RWPE1 (cell line): ENCODE measurements around the gene PTPRN2.
"Not testable (repeated sequence)": the region's sequence is repeated elsewhere in the genome, so short reads cannot be mapped to it uniquely, and the experiment has no call there.

Source experiments
- CTCF ChIA-PET: fragments of 350-600 bp; sonication (Branson Sonifier 250); formaldehyde crosslinking; extraction: SDS; loops from one replicate; lab custom pipeline; 2021; lab: Yijun Ruan, JAX
- POLR2A ChIA-PET: fragments of 400-600 bp; formaldehyde crosslinking; extraction: SDS; loops from one replicate; lab custom pipeline; 2020; ENCODE audit warnings: antibody characterized with exemption; ENCODE audit not compliant: low non-redundant PET; lab: Yijun Ruan, JAX
- DNase-seq: peaks from one replicate; pipeline ENCODE4 v3.0.0; 2012; ENCODE audit warnings: low spot score
- H3K27ac ChIP-seq: fragments of 450-650 bp; 2 replicates; pipeline ENCODE4 v1.5.1; 2017
- TF ChIP-seq, protein P1 (sequence below): fragments of 450-650 bp; conservative IDR thresholded peaks from 2 replicates; pipeline ENCODE4 v1.5.1; 2017; ENCODE audit warnings: low read depth, mild to moderate bottlenecking

Gene PTPRN2

DNA sequence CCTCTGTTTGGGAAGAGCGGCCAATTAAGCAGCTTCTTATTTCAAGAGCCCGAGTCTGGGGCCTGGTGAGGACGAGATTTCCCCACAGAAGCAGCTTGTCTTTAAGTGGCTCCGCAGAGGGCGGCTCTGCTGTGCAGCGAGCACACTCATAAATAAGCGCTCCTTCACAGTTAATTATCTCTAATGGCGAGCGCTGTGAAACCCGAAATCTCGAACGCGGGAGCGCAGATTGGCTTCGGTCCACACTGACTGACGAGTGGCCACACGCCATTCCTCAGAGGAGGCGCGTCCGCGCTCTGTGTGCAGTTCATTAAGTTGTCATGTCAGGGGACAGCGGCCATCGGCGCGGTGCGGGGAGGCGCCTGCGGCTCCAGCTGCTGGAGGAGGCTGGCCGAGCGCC, 689.9 kb downstream of the PTPRN2 start:
- no peak for DNase-seq
- H3K27ac ChIP-seq, result no peak overlapping the region
- ChIA-PET CTCF (interaction anchor here (0.6 kb wide), 1 partner anchor 301 kb away, joined by 3 read pairs; no protein-coding TSS in a partner anchor), POLR2A (no interaction called here)
- TF ChIP-seq, protein P1, sequence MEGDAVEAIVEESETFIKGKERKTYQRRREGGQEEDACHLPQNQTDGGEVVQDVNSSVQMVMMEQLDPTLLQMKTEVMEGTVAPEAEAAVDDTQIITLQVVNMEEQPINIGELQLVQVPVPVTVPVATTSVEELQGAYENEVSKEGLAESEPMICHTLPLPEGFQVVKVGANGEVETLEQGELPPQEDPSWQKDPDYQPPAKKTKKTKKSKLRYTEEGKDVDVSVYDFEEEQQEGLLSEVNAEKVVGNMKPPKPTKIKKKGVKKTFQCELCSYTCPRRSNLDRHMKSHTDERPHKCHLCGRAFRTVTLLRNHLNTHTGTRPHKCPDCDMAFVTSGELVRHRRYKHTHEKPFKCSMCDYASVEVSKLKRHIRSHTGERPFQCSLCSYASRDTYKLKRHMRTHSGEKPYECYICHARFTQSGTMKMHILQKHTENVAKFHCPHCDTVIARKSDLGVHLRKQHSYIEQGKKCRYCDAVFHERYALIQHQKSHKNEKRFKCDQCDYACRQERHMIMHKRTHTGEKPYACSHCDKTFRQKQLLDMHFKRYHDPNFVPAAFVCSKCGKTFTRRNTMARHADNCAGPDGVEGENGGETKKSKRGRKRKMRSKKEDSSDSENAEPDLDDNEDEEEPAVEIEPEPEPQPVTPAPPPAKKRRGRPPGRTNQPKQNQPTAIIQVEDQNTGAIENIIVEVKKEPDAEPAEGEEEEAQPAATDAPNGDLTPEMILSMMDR, result no peak

DNA sequence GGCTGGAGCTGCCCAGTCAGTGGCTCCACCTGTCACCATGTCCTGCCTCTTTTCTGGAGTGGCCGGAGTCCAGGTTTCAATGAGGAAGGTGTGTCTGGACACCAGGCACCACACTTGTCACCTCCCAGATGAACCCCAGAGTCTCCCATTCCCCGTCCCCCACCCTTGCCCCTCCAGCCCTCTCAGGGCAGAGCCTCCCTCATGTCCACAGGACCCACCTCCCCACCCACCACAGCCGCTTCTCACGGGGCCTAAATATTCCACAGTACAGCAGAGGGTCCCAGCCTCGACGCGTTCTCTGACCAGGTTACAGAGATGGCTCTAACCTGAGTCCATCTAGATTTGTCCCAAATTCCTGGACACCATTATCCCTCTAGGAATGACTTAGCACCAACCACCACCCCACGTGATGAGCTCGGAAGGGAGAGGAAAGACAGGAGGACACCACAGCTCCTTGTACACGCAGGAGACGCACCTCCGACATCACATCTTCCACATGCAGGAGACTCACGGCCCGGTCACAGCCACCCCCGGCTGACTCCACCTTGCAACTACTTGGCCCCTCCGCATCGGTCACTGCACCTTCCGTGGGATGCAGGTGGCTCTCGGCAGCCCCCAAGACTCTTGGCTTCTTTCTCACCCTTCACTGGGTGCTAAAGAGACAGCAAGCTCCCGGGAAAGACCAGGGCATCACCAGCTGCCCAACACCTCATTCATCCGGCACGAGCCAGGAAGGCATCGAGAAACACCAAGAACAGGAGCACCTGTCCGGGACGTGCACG, 690.7 kb downstream of the PTPRN2 start:
- CTCF ChIA-PET, result interaction anchor here (0.6 kb wide), 1 partner anchor 301 kb away, joined by 3 read pairs; no protein-coding TSS in a partner anchor
- no peak for DNase-seq
- H3K27ac ChIP-seq, result no peak overlapping the region
- POLR2A ChIA-PET, result no interaction called here
- TF ChIP-seq, protein P1, result no peak

DNA sequence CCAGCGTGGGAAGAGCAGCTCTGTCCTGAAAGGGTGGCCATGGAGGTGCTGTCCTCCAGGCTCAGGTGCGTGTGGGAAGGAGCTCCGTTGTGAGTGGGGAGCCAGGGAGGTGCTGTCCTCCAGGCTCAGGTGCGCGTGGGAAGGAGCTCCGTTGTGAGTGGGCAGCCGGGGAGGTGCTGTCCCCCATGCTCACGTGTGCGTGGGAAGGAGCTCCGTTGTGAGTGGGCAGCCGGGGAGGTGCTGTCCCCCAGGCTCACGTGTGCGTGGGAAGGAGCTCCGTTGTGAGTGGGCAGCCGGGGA, 691.3 kb downstream of the PTPRN2 start:
- POLR2A ChIA-PET, H3K27ac ChIP-seq, DNase-seq, CTCF ChIA-PET: not testable (repeated sequence)

DNA sequence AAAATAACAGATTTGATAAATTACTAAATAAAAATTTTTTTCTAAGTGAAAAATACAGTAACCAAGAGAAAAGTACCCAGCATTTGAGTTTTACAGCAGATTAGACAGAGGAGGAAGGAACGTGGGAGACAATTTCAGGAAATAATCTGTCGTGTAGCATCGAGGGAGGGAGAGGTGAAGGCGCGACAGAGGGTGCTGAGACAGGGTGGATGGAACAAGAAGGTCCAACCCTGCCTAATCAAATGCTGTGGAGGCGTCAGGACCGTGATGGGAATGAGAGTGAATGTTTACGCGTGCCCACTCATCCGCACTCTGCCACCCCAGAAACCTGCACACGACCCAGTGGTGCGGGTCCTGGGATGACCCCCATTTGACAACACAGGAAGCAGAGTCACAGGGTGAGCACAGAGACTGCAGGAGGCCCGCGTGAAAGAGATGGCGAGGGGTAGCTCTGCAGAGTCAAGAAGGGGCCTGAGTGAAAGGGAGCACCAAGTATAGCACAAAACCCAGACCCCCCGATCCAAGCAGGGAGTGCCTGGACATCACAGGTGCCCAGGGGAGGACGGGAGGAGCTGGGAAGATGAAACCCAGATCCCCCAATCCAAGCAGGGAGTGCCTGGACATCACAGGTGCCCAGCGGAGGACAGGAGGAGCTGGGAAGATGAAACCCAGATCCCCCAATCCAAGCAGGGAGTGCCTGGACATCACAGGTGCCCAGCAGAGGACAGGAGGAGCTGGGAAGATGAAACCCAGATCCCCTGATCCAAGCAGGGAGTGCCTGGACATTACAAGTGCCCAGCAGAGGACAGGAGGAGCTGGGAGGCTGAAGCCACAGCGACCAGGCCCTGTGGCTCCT, 691.9 kb downstream of the PTPRN2 start:
- TF ChIP-seq, protein P1, result no peak
- DNase-seq, result no peak
- ChIA-PET CTCF (no interaction called here), POLR2A (no interaction called here)
- H3K27ac ChIP-seq, result no peak overlapping the region

DNA sequence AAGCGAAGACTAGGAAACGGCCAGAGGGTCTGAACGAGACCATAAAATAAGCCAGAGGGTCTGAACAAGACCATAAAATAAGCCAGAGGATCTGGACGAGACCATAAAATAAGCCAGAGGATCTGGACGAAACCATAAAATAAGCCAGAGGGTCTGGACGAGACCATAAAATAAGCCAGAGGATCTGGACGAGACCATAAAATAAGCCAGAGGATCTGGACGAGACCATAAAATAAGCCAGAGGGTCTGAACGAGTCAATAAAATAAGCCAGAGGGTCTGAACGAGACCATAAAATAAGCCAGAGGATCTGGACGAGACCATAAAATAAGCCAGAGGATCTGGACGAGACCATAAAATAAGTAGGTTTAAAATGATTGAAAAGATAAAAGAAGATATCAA, 692.5 kb downstream of the PTPRN2 start:
- H3K27ac ChIP-seq, POLR2A ChIA-PET, CTCF ChIA-PET, DNase-seq: not testable (repeated sequence)

DNA sequence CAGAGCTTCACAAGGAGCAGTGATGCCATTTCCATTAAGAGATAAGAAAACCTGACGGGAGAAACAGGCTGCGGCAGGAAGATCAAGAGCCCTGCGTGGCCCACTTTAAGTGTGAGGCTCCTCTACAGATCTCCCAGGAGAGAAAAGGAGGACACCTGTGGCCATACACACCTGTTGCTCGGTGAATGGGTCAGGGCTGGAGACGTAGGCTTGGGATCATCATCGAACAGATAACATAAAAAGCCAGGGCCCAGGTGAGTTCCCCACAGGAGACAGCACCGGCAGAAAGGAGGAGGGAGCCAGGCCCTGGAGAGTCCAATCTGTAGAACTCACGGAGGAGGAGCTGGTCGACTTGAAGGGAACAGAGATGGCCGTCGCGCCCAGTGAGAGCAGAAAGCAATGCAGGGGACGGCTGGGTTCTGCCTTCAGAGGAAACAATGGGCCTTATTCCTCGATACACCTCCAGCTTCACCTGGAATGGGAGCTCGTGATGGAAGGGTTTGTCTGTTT, 694.0 kb downstream of the PTPRN2 start:
- TF ChIP-seq, protein P1, result no peak
- CTCF ChIA-PET, result no interaction called here
- no peak for DNase-seq
- POLR2A ChIA-PET, result no interaction called here
- H3K27ac ChIP-seq, result no peak overlapping the region

DNA sequence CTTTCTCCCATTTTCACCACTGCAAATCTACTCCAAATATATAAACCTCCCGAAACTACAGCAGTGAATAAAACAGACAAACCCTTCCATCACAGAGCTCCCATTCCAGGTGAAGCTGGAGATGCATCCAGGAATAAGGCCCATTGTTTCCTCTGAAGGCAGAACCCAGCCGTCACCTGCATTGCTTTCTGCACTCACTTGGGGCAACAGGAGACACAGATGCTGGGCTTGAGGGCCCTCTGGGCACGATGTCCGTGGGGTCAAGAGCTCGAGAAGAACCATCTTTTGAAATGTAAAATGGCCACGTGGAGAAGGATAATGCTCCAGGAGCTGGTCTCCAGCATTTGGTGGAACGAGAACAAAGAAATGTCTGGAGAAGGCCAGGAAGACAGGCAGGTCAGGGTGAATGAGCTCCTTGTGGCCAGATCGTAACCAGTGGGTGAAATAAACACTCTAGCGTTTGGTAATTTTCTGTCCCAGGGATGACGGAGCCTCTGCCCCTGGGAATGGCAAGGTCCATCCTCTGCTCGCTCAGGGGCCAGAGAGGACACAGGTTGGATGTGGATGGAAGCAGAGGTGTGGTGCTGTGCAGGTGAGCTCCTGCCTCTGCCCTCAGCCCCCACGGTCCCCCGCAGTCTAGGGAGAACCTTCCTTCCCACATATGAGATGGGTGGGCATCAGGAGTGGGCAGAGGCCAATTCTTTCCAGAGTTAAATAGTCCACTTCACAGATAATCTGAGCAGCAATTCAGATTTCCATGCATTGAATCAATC, 694.7 kb downstream of the PTPRN2 start:
- TF ChIP-seq, protein P1, result no peak
- no peak for DNase-seq
- ChIA-PET POLR2A (no interaction called here), CTCF (no interaction called here)
- no peak overlapping the region for H3K27ac ChIP-seq
